CD4-positive, alpha-beta T cell (primary cell): ENCODE results near the gene DKK2. TPM values are rescaled to one million over a fixed set of nuclear protein-coding genes. Genes with fewer than 3 reads are reported as not detected.

ENCODE experiments used
- ATAC-seq: fragments of 200-7000 bp; cut with Tn5 transposase; one replicate; pipeline ENCODE4 v1.10.0; 2022; ENCODE audit warnings: mild to moderate bottlenecking; ENCODE audit not compliant: poor library complexity
- CTCF ChIA-PET: fragments of 350-600 bp; sonication (Branson Sonifier 250); formaldehyde crosslinking; loops from one replicate; lab custom pipeline; 2021; ENCODE audit warnings: antibody characterized with exemption, inconsistent platforms; lab: Charles Lee
- POLR2A ChIA-PET: fragments of 350-600 bp; sonication (Branson Sonifier 250); formaldehyde crosslinking; loops from one replicate; lab custom pipeline; 2021; ENCODE audit warnings: antibody characterized with exemption, inconsistent platforms; lab: Charles Lee
- DNase-seq, 14 experiments: peaks; one replicate each; pipeline ENCODE4 v3.0.0-alpha.2; 2013 to 2020; ENCODE audit warnings: mixed read lengths in 2 of 14
- H3K27ac ChIP-seq, 2 donors: one replicate each; pipeline versions ENCODE4 v1.5.1 to v1.7.0; 2013; ENCODE audit warnings: low read length in 2 of 2, low read depth in 1 of 2, mild to moderate bottlenecking in 1 of 2
- H3K27me3 ChIP-seq, 2 experiments: 1 replicate in 1 of 2; 2 replicates in 1 of 2; pipeline versions ENCODE4 v1.6.1 to v1.7.0; 2013; ENCODE audit warnings: low read length in 2 of 2, control low read depth in 1 of 2, mild to moderate bottlenecking in 1 of 2, moderate library complexity in 1 of 2; ENCODE audit not compliant: insufficient read depth in 2 of 2, control insufficient read depth in 1 of 2
- H3K36me3 ChIP-seq: one replicate; pipeline ENCODE4 v1.6.1; 2013; ENCODE audit warnings: low read length, control low read depth; ENCODE audit not compliant: insufficient read depth
- H3K4me1 ChIP-seq: one replicate; pipeline ENCODE4 v1.6.1; 2013; ENCODE audit warnings: low read length, control low read depth; ENCODE audit not compliant: insufficient read depth
- H3K4me3 ChIP-seq: one replicate; pipeline ENCODE4 v1.5.1; 2013; ENCODE audit warnings: mild to moderate bottlenecking, low read length, moderate library complexity
- H3K9me3 ChIP-seq, 2 experiments: 1 replicate in 1 of 2; 2 replicates in 1 of 2; pipeline versions ENCODE4 v1.6.1 to v1.7.0; 2013; ENCODE audit warnings: low read length in 2 of 2, mild to moderate bottlenecking in 2 of 2, control low read depth in 1 of 2, moderate library complexity in 1 of 2; ENCODE audit not compliant: control insufficient read depth in 1 of 2, insufficient read depth in 1 of 2
- H3K27ac Mint-ChIP-seq: one replicate; pipeline ENCODE4 v1.8.0; 2020; ENCODE audit warnings: mixed read lengths
- H3K27me3 Mint-ChIP-seq: one replicate; pipeline ENCODE4 v1.8.0; 2021; ENCODE audit warnings: mixed read lengths
- H3K36me3 Mint-ChIP-seq: one replicate; pipeline ENCODE4 v1.8.0; 2021; ENCODE audit warnings: low read depth, mixed read lengths
- H3K4me1 Mint-ChIP-seq: one replicate; pipeline ENCODE4 v1.8.0; 2021; ENCODE audit warnings: low read depth, mixed read lengths
- H3K4me3 Mint-ChIP-seq: one replicate; pipeline ENCODE4 v1.8.0; 2020; ENCODE audit warnings: mild to moderate bottlenecking, mixed read lengths
- H3K9me3 Mint-ChIP-seq: one replicate; pipeline ENCODE4 v1.8.0; 2020; ENCODE audit warnings: mixed read lengths
- intact Hi-C, 2 experiments: fragments of 100-400 bp; cut with DNase I in 1 of 2; cut with micrococcal nuclease in 1 of 2; formaldehyde crosslinking; loops; one replicate each; pipeline versions ENCODE4 v1.15.1 to v1.9.0; 2023 to 2025; cut with DNase I, micrococcal nuclease
- total RNA-seq, 174 experiments: library from RNA in 2 of 174; stranded (reverse) in 2 of 174; gene quantifications; one replicate each; pipeline ENCODE4 v1.2.3 and lab custom pipeline; 2021 to 2026
- TF ChIP-seq, protein P1 (sequence below): fragments of 200-600 bp; IDR thresholded peaks from one replicate; pipeline ENCODE4 v1.8.0; 2022; ENCODE audit warnings: antibody characterized with exemption, mild to moderate bottlenecking

Gene DKK2
- total RNA-seq, 2 experiments from 2014 or later: not detected

DNA sequence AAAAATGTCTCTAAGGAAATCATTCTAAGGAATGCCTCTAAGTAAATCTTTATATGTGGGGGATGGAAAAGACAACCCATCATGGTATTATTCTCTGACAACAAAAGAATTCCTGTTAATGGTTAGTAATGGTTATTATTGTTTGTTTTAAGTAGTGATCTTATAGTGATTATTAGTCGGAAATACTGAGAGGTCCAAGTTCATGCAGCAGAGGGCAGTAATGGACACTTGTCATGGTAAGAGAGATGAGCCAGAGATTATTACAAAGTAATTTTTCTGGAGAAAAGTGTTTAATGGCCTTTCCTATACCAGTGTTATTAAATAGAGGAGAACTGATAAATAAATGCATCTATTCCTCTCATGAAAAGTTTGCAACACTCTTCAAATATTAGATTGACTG lies 8.1 kb upstream of the DKK2 start:
- peaks cover 4% of the 10 kb centered on the region for H3K9me3 Mint-ChIP-seq
- H3K36me3 Mint-ChIP-seq: no peaks in the 10 kb centered on the region
- POLR2A ChIA-PET: no interaction called here
- Histone ChIP-seq H3K4me1 (no peaks in the 10 kb centered on the region), H3K36me3 (no peaks in the 10 kb centered on the region), H3K27ac (no peak overlapping the region), H3K4me3 (no peak overlapping the region), H3K27me3 (peaks cover 0 to 6% of the 10 kb centered on the region in 2 experiments), H3K9me3 (peaks cover 0 to 3% of the 10 kb centered on the region in 2 experiments)
- no peak overlapping the region for H3K27ac Mint-ChIP-seq
- CTCF ChIA-PET: no interaction called here
- intact Hi-C loops: no loop called here
- no peak for DNase-seq
- peaks cover 14% of the 10 kb centered on the region for H3K27me3 Mint-ChIP-seq
- no peak for ATAC-seq
- H3K4me3 Mint-ChIP-seq: no peak overlapping the region
- no peaks in the 10 kb centered on the region for H3K4me1 Mint-ChIP-seq
- TF ChIP-seq, protein P1, sequence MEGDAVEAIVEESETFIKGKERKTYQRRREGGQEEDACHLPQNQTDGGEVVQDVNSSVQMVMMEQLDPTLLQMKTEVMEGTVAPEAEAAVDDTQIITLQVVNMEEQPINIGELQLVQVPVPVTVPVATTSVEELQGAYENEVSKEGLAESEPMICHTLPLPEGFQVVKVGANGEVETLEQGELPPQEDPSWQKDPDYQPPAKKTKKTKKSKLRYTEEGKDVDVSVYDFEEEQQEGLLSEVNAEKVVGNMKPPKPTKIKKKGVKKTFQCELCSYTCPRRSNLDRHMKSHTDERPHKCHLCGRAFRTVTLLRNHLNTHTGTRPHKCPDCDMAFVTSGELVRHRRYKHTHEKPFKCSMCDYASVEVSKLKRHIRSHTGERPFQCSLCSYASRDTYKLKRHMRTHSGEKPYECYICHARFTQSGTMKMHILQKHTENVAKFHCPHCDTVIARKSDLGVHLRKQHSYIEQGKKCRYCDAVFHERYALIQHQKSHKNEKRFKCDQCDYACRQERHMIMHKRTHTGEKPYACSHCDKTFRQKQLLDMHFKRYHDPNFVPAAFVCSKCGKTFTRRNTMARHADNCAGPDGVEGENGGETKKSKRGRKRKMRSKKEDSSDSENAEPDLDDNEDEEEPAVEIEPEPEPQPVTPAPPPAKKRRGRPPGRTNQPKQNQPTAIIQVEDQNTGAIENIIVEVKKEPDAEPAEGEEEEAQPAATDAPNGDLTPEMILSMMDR: no peak

DNA sequence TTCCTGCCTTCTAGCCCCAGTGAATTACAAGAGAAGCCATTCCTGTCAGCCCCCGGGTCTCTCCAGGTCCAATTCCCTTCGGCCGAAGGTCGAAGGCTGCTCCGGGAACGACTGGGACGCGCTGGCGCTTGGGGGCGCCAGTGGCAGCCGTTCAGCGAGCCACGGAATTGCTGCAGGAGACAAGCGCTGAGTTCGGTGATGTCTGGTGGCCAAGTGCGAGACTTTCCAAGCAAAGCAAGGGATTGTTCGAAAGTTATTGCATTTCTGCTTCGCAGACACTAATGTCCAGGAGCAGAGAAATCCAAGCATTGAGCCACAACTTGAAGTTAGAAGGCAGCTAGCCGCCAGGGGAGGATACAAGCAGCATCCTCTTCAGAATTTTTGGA lies 1.1 kb upstream of the DKK2 start:
- ChIA-PET CTCF (no interaction called here), POLR2A (no interaction called here)
- peaks cover 26 to 60% of the 10 kb centered on the region in 2 experiments for H3K27me3 ChIP-seq
- H3K9me3 ChIP-seq: peaks cover 0 to 30% of the 10 kb centered on the region in 2 experiments
- Mint-ChIP-seq H3K27ac (no peak overlapping the region), H3K4me3 (no peak overlapping the region), H3K4me1 (peaks cover 23% of the 10 kb centered on the region), H3K9me3 (no peaks in the 10 kb centered on the region), H3K36me3 (no peaks in the 10 kb centered on the region), H3K27me3 (peaks cover 73% of the 10 kb centered on the region)
- H3K36me3 ChIP-seq: no peaks in the 10 kb centered on the region
- no peak for ATAC-seq
- TF ChIP-seq, protein P1: no peak
- H3K4me3 ChIP-seq: no peak overlapping the region
- intact Hi-C loops: no loop called here
- no peak overlapping the region for H3K27ac ChIP-seq
- H3K4me1 ChIP-seq: peaks cover 20% of the 10 kb centered on the region
- DNase-seq: no peak

DNA sequence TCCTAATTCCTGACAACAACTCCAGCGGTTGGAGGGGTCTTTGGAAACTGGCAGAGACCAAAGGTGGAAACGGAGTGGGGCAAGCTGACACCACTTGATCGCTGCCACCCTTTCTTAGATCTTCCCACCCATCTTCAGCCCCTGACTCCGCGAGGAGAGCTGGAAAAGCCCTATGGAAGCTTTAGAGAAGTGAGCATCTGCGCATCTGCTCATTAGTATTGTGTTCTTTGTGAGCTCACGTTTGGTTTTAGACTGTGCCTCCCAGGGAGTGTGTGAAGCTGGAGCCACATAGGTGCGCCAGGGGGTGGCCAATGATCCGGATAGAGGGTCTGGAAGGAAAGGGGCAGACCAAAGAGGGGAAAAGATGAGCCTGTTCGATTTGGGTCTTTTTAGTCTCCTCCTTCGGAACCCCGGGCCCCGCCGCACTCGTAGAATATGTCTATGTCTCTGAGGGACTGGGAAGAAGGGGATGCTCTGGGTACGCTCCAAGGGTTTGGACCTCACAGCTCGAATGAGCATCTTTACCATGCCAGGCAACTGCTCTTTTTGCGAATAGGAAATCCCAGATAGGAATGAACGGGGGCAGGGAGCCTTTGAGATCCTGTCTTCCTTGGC lies 578 bp upstream of the DKK2 start:
- H3K9me3 ChIP-seq: peaks cover 0 to 30% of the 10 kb centered on the region in 2 experiments
- peaks cover 23% of the 10 kb centered on the region for H3K4me1 Mint-ChIP-seq
- H3K27ac ChIP-seq: no peak overlapping the region
- DNase-seq (no peak), ATAC-seq (no peak)
- no peaks in the 10 kb centered on the region for H3K9me3 Mint-ChIP-seq
- no peaks in the 10 kb centered on the region for H3K36me3 Mint-ChIP-seq
- no peak overlapping the region for H3K27ac Mint-ChIP-seq
- ChIA-PET CTCF (no interaction called here), POLR2A (no interaction called here)
- no peak overlapping the region for H3K4me3 Mint-ChIP-seq
- TF ChIP-seq, protein P1: no peak
- H3K4me1 ChIP-seq: peaks cover 20% of the 10 kb centered on the region
- peaks cover 26 to 60% of the 10 kb centered on the region in 2 experiments for H3K27me3 ChIP-seq
- peaks cover 73% of the 10 kb centered on the region for H3K27me3 Mint-ChIP-seq
- intact Hi-C loops: no loop called here
- H3K4me3 ChIP-seq: peak overlapping the region; percentile 28
- no peaks in the 10 kb centered on the region for H3K36me3 ChIP-seq
